ENCODE results near the gene ZNF654.

GRCh38 chr3:88132894-88133293, 73.8 kb downstream of the ZNF654 start:
- TF ChIP-seq MAX (IDR thresholded peaks at IDR 0.05) (no peak), CTCF (IDR thresholded peaks at IDR 0.05 in 2 of 3, conservative IDR thresholded peaks at IDR 0.05 in 1 of 3; ENCODE audit: borderline replicate concordance in 1 of 3, insufficient read depth in 1 of 3, low read depth in 2 of 3, low read length in 2 of 3) (no peak), POLR2A (IDR thresholded peaks at IDR 0.05; ENCODE audit: borderline replicate concordance, extremely low read depth, insufficient read depth, insufficient read length) (no peak), CBX3 (IDR thresholded peaks at IDR 0.05; ENCODE audit: low read depth) (no peak), REST (IDR thresholded peaks at IDR 0.05; ENCODE audit: low read depth) (no peak), YY1 (IDR thresholded peaks at IDR 0.05; ENCODE audit: extremely low read depth, insufficient replicate concordance, low read depth, low read length) (no peak), EZH2 (IDR thresholded peaks at IDR 0.05) (no peak), ATF3 (IDR thresholded peaks at IDR 0.05) (no peak), EZH2phosphoT487 (IDR thresholded peaks at IDR 0.05; ENCODE audit: borderline replicate concordance) (no peak), ZFX (IDR thresholded peaks at IDR 0.05) (no peak), TCF7L2 (IDR thresholded peaks at IDR 0.05; ENCODE audit: borderline replicate concordance, extremely low read depth, insufficient read depth, insufficient read length) (no peak), SIN3A (IDR thresholded peaks at IDR 0.05; ENCODE audit: low read depth) (no peak)

Measured in HCT116 (cell line).